Neural cell (in vitro differentiated cells): ENCODE measurements around the gene ANKRD39. TPM values are rescaled to one million over a fixed set of nuclear protein-coding genes. Genes with fewer than 3 reads are reported as not detected.

Source experiments
- H2AFZ ChIP-seq: fragments of 200-600, 300-800 bp; sonication (generic), shearing (Covaris generic); 2 replicates; pipeline ENCODE4 v1.6.0; 2014; ENCODE audit warnings: low read depth, mild to moderate bottlenecking, antibody characterized with exemption, low read length, moderate library complexity
- H3F3A ChIP-seq: fragments of 200-600 bp; shearing (Covaris generic); 2 replicates; pipeline ENCODE4 v1.6.1; 2016; ENCODE audit warnings: mild to moderate bottlenecking, moderate library complexity, mixed read lengths, antibody characterized with exemption, low read length; ENCODE audit not compliant: insufficient read depth, poor library complexity, severe bottlenecking
- H3K27ac ChIP-seq: fragments of 200-600, 300-800 bp; sonication (generic), shearing (Covaris generic); 2 replicates; pipeline ENCODE4 v1.5.1; 2014; ENCODE audit warnings: mild to moderate bottlenecking, low read length, moderate library complexity
- H3K27me3 ChIP-seq: fragments of 300-800, 200-600 bp; sonication (generic), shearing (Covaris generic); 2 replicates; pipeline ENCODE4 v1.6.0; 2014; ENCODE audit warnings: mild to moderate bottlenecking, low read depth, low read length, moderate library complexity; ENCODE audit not compliant: insufficient read depth
- H3K36me3 ChIP-seq: fragments of 300-800, 200-600 bp; sonication (generic), shearing (Covaris generic); 2 replicates; pipeline ENCODE4 v1.5.1; 2014; ENCODE audit warnings: mild to moderate bottlenecking, antibody characterized with exemption, low read length, moderate library complexity; ENCODE audit not compliant: insufficient read depth
- H3K4me2 ChIP-seq: fragments of 300-800, 200-600 bp; sonication (generic), shearing (Covaris generic); 2 replicates; pipeline ENCODE4 v1.6.0; 2014; ENCODE audit warnings: mild to moderate bottlenecking, low read length
- H3K4me3 ChIP-seq: fragments of 300-800, 200-600 bp; sonication (generic), shearing (Covaris generic); 2 replicates; pipeline ENCODE4 v1.5.1; 2014; ENCODE audit warnings: mild to moderate bottlenecking, low read length, moderate library complexity
- H3K79me2 ChIP-seq: fragments of 200-600 bp; shearing (Covaris generic); replicated peaks from 2 replicates; pipeline ENCODE4 v1.6.0; 2014; ENCODE audit warnings: mild to moderate bottlenecking, low read length, moderate library complexity; ENCODE audit not compliant: insufficient read depth
- H3K9ac ChIP-seq: fragments of 300-800, 200-600 bp; sonication (generic), shearing (Covaris generic); 2 replicates; pipeline ENCODE4 v1.6.1; 2016; ENCODE audit warnings: mild to moderate bottlenecking, low read length, mixed read lengths
- H3K9me2 ChIP-seq: fragments of 200-600 bp; shearing (Covaris generic); 2 replicates; pipeline ENCODE4 v1.6.1; 2016; ENCODE audit warnings: mild to moderate bottlenecking, low read length, mixed read lengths; ENCODE audit not compliant: insufficient read depth
- H3K9me3 ChIP-seq: fragments of 200-600, 300-800 bp; sonication (generic), shearing (Covaris generic); 2 replicates; pipeline ENCODE4 v1.6.1; 2016; ENCODE audit warnings: mild to moderate bottlenecking, mixed run types, low read length, moderate library complexity, mixed read lengths
- H4K20me1 ChIP-seq: fragments of 200-600 bp; shearing (Covaris generic); 2 replicates; pipeline ENCODE4 v1.6.1; 2016; ENCODE audit warnings: mild to moderate bottlenecking, mixed run types; ENCODE audit not compliant: insufficient read depth
- CTCF ChIP-seq: fragments of 450-650 bp; IDR thresholded peaks from 2 replicates; pipeline ENCODE4 v1.5.1; 2014; ENCODE audit warnings: antibody characterized with exemption, mild to moderate bottlenecking, moderate library complexity; ENCODE audit not compliant: poor library complexity, severe bottlenecking
- EP300 ChIP-seq: fragments of 450-650 bp; conservative IDR thresholded peaks from 2 replicates; pipeline ENCODE4 v1.6.1; 2014; ENCODE audit warnings: antibody characterized with exemption, mild to moderate bottlenecking, moderate library complexity; ENCODE audit not compliant: poor library complexity, severe bottlenecking
- EZH2 ChIP-seq: fragments of 200-600, 300-800 bp; shearing (Covaris generic), sonication (generic); IDR thresholded peaks from 2 replicates; pipeline ENCODE4 v1.6.1; 2014; ENCODE audit warnings: antibody characterized with exemption, low read length, borderline replicate concordance, mild to moderate bottlenecking; ENCODE audit not compliant: insufficient read depth, poor library complexity, severe bottlenecking
- MXI1 ChIP-seq: fragments of 450-650 bp; conservative IDR thresholded peaks from 2 replicates; pipeline ENCODE4 v1.6.1; 2014; ENCODE audit warnings: antibody characterized with exemption, mild to moderate bottlenecking; ENCODE audit not compliant: poor library complexity, severe bottlenecking
- POLR2AphosphoS5 ChIP-seq: IDR thresholded peaks from 2 replicates; pipeline ENCODE4 v1.6.1; 2012
- RAD21 ChIP-seq: fragments of 450-650 bp; conservative IDR thresholded peaks from 2 replicates; pipeline ENCODE4 v1.6.1; 2014; ENCODE audit warnings: antibody characterized with exemption, mild to moderate bottlenecking, moderate library complexity
- REST ChIP-seq: IDR thresholded peaks from 2 replicates; pipeline ENCODE4 v1.6.1; 2012; ENCODE audit warnings: borderline replicate concordance
- SMC3 ChIP-seq: fragments of 450-650 bp; conservative IDR thresholded peaks from 2 replicates; pipeline ENCODE4 v1.6.1; 2014; ENCODE audit warnings: antibody characterized with exemption, mild to moderate bottlenecking, moderate library complexity; ENCODE audit not compliant: poor library complexity
- TAF1 ChIP-seq: IDR thresholded peaks from 2 replicates; pipeline ENCODE4 v1.6.1; 2012; ENCODE audit warnings: low read depth
- polyA plus RNA-seq: library from polyadenylated mRNA; depleted of rRNA; stranded (reverse); fragments of >200 nt; gene quantifications from 2 replicates; pipeline ENCODE4 v1.2.3, GENCODE V29; 2014

Gene ANKRD39
- polyA plus RNA-seq, 1 donor from 2014 or later: 30.7 TPM

GRCh38 chr2:96847586-96847985 is 10.2 kb downstream of the ANKRD39 start:
- H3K9ac ChIP-seq: no peak overlapping the region
- no peaks in the 10 kb centered on the region for H4K20me1 ChIP-seq
- no peaks in the 10 kb centered on the region for H3K9me2 ChIP-seq
- no peak overlapping the region for H2AFZ ChIP-seq
- H3K4me3 ChIP-seq: no peak overlapping the region
- H3K27ac ChIP-seq: no peak overlapping the region
- H3K27me3 ChIP-seq: no peaks in the 10 kb centered on the region
- H3F3A ChIP-seq: no peaks in the 10 kb centered on the region
- no peak overlapping the region for H3K4me2 ChIP-seq
- TF ChIP-seq POLR2AphosphoS5: no peak
- TF ChIP-seq RAD21: no peak
- TF ChIP-seq REST: no peak
- TF ChIP-seq EP300: no peak
- no peak for TF ChIP-seq TAF1
- no peak for TF ChIP-seq MXI1
- TF ChIP-seq CTCF: no peak
- TF ChIP-seq EZH2: no peak
- TF ChIP-seq SMC3: no peak
- H3K9me3 ChIP-seq: no peaks in the 10 kb centered on the region
- H3K79me2 ChIP-seq: no peaks in the 10 kb centered on the region
- peaks cover 8% of the 10 kb centered on the region for H3K36me3 ChIP-seq

GRCh38 chr2:96846825-96847224 is 11.0 kb downstream of the ANKRD39 start:
- no peak for TF ChIP-seq MXI1
- H3K9ac ChIP-seq: no peak overlapping the region
- H3K9me3 ChIP-seq: no peaks in the 10 kb centered on the region
- no peak overlapping the region for H3K4me2 ChIP-seq
- H3K79me2 ChIP-seq: no peaks in the 10 kb centered on the region
- no peak overlapping the region for H2AFZ ChIP-seq
- peaks cover 8% of the 10 kb centered on the region for H3K36me3 ChIP-seq
- H3K27me3 ChIP-seq: no peaks in the 10 kb centered on the region
- no peaks in the 10 kb centered on the region for H3F3A ChIP-seq
- H3K9me2 ChIP-seq: no peaks in the 10 kb centered on the region
- H3K4me3 ChIP-seq: no peak overlapping the region
- H3K27ac ChIP-seq: no peak overlapping the region
- H4K20me1 ChIP-seq: no peaks in the 10 kb centered on the region

GRCh38 chr2:96844405-96844808 is 13.4 kb downstream of the ANKRD39 start:
- TF ChIP-seq POLR2AphosphoS5 (no peak), CTCF (no peak), RAD21 (no peak)
- no peaks in the 10 kb centered on the region for H4K20me1 ChIP-seq
- H3K36me3 ChIP-seq: peaks cover 4% of the 10 kb centered on the region
- no peaks in the 10 kb centered on the region for H3F3A ChIP-seq
- H3K4me2 ChIP-seq: no peak overlapping the region
- H3K9me2 ChIP-seq: no peaks in the 10 kb centered on the region
- H2AFZ ChIP-seq: no peak overlapping the region
- no peak overlapping the region for H3K9ac ChIP-seq
- H3K27me3 ChIP-seq: no peaks in the 10 kb centered on the region
- no peaks in the 10 kb centered on the region for H3K9me3 ChIP-seq
- no peak overlapping the region for H3K4me3 ChIP-seq
- no peaks in the 10 kb centered on the region for H3K79me2 ChIP-seq
- no peak overlapping the region for H3K27ac ChIP-seq
